ENCODE measurements around the gene PLXNB2.

Gene PLXNB2

GRCh38 chr22:50253046-50253915 is 54.2 kb downstream of the PLXNB2 start:
- ATAC-seq (no peak), DNase-seq (no peak)
- Mint-ChIP-seq H3K4me1 (peaks cover 24% of the 10 kb centered on the region), H3K27me3 (peaks cover under 1% of the 10 kb centered on the region), H3K27ac (no peak overlapping the region), H3K9me3 (no peaks in the 10 kb centered on the region), H3K4me3 (no peak overlapping the region)

GRCh38 chr22:50252082-50253045 is 55.1 kb downstream of the PLXNB2 start:
- peak overlapping the region; percentile 65 to 88 for H3K4me3 Mint-ChIP-seq
- DNase-seq = peak; percentile 73 to 81
- H3K27me3 Mint-ChIP-seq = no peaks in the 10 kb centered on the region
- ATAC-seq = peak; percentile 79
- H3K27ac Mint-ChIP-seq = no peak overlapping the region
- H3K4me1 Mint-ChIP-seq = peaks cover 31% of the 10 kb centered on the region
- H3K9me3 Mint-ChIP-seq = no peaks in the 10 kb centered on the region

- Mint-ChIP-seq H3K9me3 (no peaks in the 10 kb centered on the region), H3K27ac (no peak overlapping the region), H3K27me3 (no peaks in the 10 kb centered on the region), H3K4me1 (peaks cover 39% of the 10 kb centered on the region), H3K4me3 (peak overlapping the region; percentile 65 to 88)
- ATAC-seq (peak; percentile 19), DNase-seq (no peak)
Observed at GRCh38 chr22:50251477-50252081, 55.9 kb downstream of the PLXNB2 start.

GRCh38 chr22:50250555-50251476 is 56.6 kb downstream of the PLXNB2 start, which contains the start of gene HDAC10:
Gene HDAC10, minus strand, starts transcription at chr22:50251265. Its CDS starts 233 bp downstream, at chr22:50251032.
- no peaks in the 10 kb centered on the region for H3K27me3 Mint-ChIP-seq
- H3K27ac Mint-ChIP-seq = peak within 1 kb of the TSS; percentile 61 to 92
- ATAC-seq (peak; percentile 84), DNase-seq (peak; percentile 81 to 85)
- H3K9me3 Mint-ChIP-seq = no peaks in the 10 kb centered on the region
- peaks cover 47% of the 10 kb centered on the region for H3K4me1 Mint-ChIP-seq
- peak within 1 kb of the TSS; percentile 84 to 88 for H3K4me3 Mint-ChIP-seq

GRCh38 chr22:50250249-50250554 is 57.2 kb downstream of the PLXNB2 start:
- H3K27me3 Mint-ChIP-seq = no peaks in the 10 kb centered on the region
- no peaks in the 10 kb centered on the region for H3K9me3 Mint-ChIP-seq
- peaks cover 51% of the 10 kb centered on the region for H3K4me1 Mint-ChIP-seq
- H3K4me3 Mint-ChIP-seq = peak overlapping the region; percentile 84 to 88
- ATAC-seq = no peak
- no peak for DNase-seq
- H3K27ac Mint-ChIP-seq = peak overlapping the region in 1 of 2 donors; percentile 92

- H3K27ac Mint-ChIP-seq = peak overlapping the region in 1 of 2 donors; percentile 92
- H3K4me3 Mint-ChIP-seq = peak overlapping the region; percentile 84 to 88
- no peak for ATAC-seq
- DNase-seq = no peak
- peaks cover 57% of the 10 kb centered on the region for H3K4me1 Mint-ChIP-seq
- H3K27me3 Mint-ChIP-seq = no peaks in the 10 kb centered on the region
- H3K9me3 Mint-ChIP-seq = no peaks in the 10 kb centered on the region
Observed at GRCh38 chr22:50249341-50250248, 57.9 kb downstream of the PLXNB2 start.

- H3K4me3 Mint-ChIP-seq = no peak overlapping the region
- no peak overlapping the region for H3K27ac Mint-ChIP-seq
Observed at GRCh38 chr22:50248196-50249081, 59.0 kb downstream of the PLXNB2 start.

GRCh38 chr22:50247748-50248147 is 59.7 kb downstream of the PLXNB2 start:
- Mint-ChIP-seq H3K27me3 (no peaks in the 10 kb centered on the region), H3K9me3 (no peaks in the 10 kb centered on the region), H3K4me1 (peaks cover 70% of the 10 kb centered on the region), H3K27ac (peak overlapping the region in 1 of 2 donors; percentile 16), H3K4me3 (peak overlapping the region in 1 of 2 donors; percentile 59)
- ATAC-seq (no peak), DNase-seq (peak in 1 of 2 donors; percentile 38)

More at GRCh38 chr22:50248196-50249081, 59.0 kb downstream of the PLXNB2 start:
- ATAC-seq (no peak), DNase-seq (no peak)
- peaks cover 64% of the 10 kb centered on the region for H3K4me1 Mint-ChIP-seq
- no peaks in the 10 kb centered on the region for H3K9me3 Mint-ChIP-seq
- no peaks in the 10 kb centered on the region for H3K27me3 Mint-ChIP-seq

- H3K27me3 Mint-ChIP-seq = no peaks in the 10 kb centered on the region
- no peak for ATAC-seq
- DNase-seq = peak in 1 of 2 donors; percentile 12
- H3K27ac Mint-ChIP-seq = peak overlapping the region in 1 of 2 donors; percentile 67
- peak overlapping the region; percentile 99 to 100 for H3K4me3 Mint-ChIP-seq
- H3K4me1 Mint-ChIP-seq = peaks cover 73% of the 10 kb centered on the region
- H3K9me3 Mint-ChIP-seq = no peaks in the 10 kb centered on the region
Observed at GRCh38 chr22:50246242-50247175, 60.9 kb downstream of the PLXNB2 start.

- Mint-ChIP-seq H3K4me1 (peaks cover 80% of the 10 kb centered on the region), H3K4me3 (peak overlapping the region; percentile 99 to 100), H3K27me3 (no peaks in the 10 kb centered on the region), H3K9me3 (no peaks in the 10 kb centered on the region), H3K27ac (peak overlapping the region; percentile 99 to 100)
- peak; percentile 6 for ATAC-seq
- DNase-seq = no peak
Observed at GRCh38 chr22:50245214-50246072, 62.0 kb downstream of the PLXNB2 start.

All from stimulated activated naive CD8-positive, alpha-beta T cell treated with anti-CD3 and anti-CD28 coated beads, Interleukin-15, amount 100 ng/mL, for 72 hours (primary cell).